ENCODE data around the gene CFAP57. TPM values are rescaled to one million over a fixed set of nuclear protein-coding genes. Genes with fewer than 3 reads are reported as not detected.

Gene CFAP57
- total RNA-seq, 1 donor from 2014 or later = not detected

DNA sequence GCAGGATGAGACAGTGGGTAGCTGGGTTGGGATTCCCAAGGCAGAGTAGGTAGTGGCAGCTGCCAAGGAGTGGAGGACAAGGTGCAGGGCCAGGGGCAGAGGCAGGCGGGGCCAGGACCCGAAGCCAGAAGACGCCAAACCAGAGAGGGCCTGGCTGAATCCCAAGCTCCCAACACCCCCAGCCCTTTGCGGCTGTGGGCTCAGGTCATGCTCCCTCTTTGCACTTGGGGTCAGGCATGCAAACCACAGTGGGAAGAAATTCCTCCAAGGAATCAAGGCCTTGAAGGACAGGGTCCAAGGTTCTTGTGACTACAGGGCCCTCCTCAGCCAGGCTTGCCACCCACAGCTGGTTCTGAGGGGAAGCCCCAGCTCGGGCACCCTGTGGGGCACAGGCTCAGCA, 107.0 kb downstream of the CFAP57 start:
- TF ChIP-seq, protein P1, sequence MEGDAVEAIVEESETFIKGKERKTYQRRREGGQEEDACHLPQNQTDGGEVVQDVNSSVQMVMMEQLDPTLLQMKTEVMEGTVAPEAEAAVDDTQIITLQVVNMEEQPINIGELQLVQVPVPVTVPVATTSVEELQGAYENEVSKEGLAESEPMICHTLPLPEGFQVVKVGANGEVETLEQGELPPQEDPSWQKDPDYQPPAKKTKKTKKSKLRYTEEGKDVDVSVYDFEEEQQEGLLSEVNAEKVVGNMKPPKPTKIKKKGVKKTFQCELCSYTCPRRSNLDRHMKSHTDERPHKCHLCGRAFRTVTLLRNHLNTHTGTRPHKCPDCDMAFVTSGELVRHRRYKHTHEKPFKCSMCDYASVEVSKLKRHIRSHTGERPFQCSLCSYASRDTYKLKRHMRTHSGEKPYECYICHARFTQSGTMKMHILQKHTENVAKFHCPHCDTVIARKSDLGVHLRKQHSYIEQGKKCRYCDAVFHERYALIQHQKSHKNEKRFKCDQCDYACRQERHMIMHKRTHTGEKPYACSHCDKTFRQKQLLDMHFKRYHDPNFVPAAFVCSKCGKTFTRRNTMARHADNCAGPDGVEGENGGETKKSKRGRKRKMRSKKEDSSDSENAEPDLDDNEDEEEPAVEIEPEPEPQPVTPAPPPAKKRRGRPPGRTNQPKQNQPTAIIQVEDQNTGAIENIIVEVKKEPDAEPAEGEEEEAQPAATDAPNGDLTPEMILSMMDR (IDR thresholded peaks at IDR 0.05; ENCODE audit: borderline replicate concordance) = no peak
- H3K4me1 ChIP-seq = peaks cover 4% of the 10 kb centered on the region
- no peak overlapping the region for H3K27ac ChIP-seq (replicated peaks)
- intact Hi-C loops (cut with micrococcal nuclease) = no loop called here
- H3K9me3 ChIP-seq (replicated peaks) = no peaks in the 10 kb centered on the region
- no peak for DNase-seq
- no peak overlapping the region for H3K4me3 ChIP-seq
- no peaks in the 10 kb centered on the region for H3K36me3 ChIP-seq
- no peaks in the 10 kb centered on the region for H3K27me3 ChIP-seq (ENCODE audit: low read depth)

DNA sequence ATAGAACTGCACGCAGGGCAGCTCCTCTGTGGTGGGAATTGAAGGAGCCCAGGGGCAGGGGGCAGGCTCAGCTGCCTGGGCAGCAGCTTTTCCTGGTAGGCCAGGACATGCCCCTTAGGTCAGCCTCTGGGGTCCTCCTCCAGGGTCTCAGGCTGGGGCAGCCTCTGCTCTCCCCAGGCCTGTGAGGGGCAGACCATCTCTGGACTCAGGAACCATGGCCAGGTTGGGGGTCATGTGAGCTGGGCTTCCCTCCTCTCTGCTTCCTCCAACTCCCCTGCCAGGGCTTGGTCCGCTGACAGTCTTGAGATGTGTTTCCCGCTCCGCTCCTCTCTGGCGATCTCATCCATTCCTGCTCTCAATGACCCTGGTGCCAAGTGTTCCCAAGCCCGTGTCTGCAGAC, 107.5 kb downstream of the CFAP57 start:
- no peaks in the 10 kb centered on the region for H3K9me3 ChIP-seq (replicated peaks)
- H3K4me1 ChIP-seq = no peaks in the 10 kb centered on the region
- intact Hi-C loops (cut with micrococcal nuclease) = no loop called here
- no peak overlapping the region for H3K4me3 ChIP-seq
- H3K27ac ChIP-seq (replicated peaks) = no peak overlapping the region
- no peak for DNase-seq
- H3K27me3 ChIP-seq (ENCODE audit: low read depth) = no peaks in the 10 kb centered on the region
- TF ChIP-seq, protein P1 (IDR thresholded peaks at IDR 0.05; ENCODE audit: borderline replicate concordance) = no peak
- H3K36me3 ChIP-seq = no peaks in the 10 kb centered on the region

DNA sequence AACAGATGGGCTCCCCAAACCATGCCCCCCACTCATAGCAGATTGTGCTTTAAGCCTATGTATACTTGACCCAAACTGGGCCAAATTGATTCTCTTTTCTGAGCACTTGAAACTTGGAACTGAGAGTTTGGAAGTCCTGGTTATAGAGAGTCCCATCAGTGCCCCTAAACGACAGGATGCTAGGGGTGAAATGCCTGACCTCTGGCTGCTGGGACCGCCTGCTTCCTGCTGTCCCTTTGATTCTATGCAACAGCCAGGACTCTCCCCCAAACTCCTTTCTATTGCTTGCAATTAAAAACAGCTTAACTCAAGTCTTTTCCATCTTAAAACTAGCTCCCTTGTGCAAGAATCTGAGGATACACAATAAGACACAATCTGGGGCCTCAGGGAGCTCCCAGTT, 108.6 kb downstream of the CFAP57 start:
- H3K27me3 ChIP-seq (ENCODE audit: low read depth) = no peaks in the 10 kb centered on the region
- H3K4me3 ChIP-seq = no peak overlapping the region
- intact Hi-C loops (cut with micrococcal nuclease) = no loop called here
- no peaks in the 10 kb centered on the region for H3K9me3 ChIP-seq (replicated peaks)
- TF ChIP-seq, protein P1 (IDR thresholded peaks at IDR 0.05; ENCODE audit: borderline replicate concordance) = no peak
- no peak for DNase-seq
- no peak overlapping the region for H3K27ac ChIP-seq (replicated peaks)
- no peaks in the 10 kb centered on the region for H3K36me3 ChIP-seq
- no peaks in the 10 kb centered on the region for H3K4me1 ChIP-seq

DNA sequence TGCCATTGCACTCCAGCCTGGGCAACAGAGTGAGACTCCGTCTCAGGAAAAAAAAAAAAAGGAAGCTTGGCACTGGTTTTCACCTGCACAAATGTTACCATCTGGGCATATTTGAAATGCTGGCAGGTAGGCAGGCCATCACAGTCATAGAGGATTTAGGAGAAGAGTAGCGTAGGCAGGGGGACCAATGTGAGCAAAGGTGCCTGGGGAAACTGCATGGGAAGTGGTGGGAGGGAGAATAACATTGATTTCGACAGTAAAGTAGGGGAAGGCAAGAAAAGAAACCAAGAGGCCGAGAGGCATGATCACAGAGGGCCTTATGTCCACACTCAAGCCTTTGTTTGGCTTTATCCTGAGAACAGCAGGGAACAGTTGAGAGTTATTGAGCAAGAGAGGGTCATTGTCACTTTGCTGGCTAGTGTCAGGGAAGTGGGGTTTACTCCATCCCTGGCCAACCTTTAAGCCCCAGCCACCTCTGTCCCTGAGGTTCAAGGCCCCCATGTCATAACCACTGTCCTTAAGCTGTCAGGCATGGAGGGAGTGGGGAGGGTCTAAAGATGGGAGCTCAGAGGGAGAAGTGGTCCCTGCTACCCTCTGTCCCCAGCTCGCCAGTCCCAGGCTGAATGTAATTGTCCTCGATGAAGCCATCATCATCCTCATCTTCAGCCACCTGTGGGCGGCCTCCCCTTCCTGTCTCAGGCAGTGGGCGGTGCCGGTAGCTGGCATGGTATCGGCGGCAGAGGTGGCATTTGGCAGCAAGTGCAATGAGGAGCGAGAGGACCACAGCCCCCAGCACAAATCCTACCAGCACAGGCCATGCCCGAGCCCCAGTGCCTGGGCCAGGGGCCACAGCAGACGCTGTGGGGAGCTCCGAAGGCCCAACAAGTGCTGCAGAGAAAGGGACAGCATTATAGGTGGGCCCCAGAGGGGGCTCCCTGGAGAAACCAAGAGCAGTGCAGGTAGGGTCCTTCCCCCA, 110.4 kb downstream of the CFAP57 start:
- TF ChIP-seq, protein P1 (IDR thresholded peaks at IDR 0.05; ENCODE audit: borderline replicate concordance) = no peak
- DNase-seq = no peak
- no peaks in the 10 kb centered on the region for H3K36me3 ChIP-seq
- no peaks in the 10 kb centered on the region for H3K9me3 ChIP-seq (replicated peaks)
- H3K4me3 ChIP-seq = no peak overlapping the region
- H3K27me3 ChIP-seq (ENCODE audit: low read depth) = no peaks in the 10 kb centered on the region
- no peaks in the 10 kb centered on the region for H3K4me1 ChIP-seq
- no peak overlapping the region for H3K27ac ChIP-seq (replicated peaks)
- intact Hi-C loops (cut with micrococcal nuclease) = no loop called here

DNA sequence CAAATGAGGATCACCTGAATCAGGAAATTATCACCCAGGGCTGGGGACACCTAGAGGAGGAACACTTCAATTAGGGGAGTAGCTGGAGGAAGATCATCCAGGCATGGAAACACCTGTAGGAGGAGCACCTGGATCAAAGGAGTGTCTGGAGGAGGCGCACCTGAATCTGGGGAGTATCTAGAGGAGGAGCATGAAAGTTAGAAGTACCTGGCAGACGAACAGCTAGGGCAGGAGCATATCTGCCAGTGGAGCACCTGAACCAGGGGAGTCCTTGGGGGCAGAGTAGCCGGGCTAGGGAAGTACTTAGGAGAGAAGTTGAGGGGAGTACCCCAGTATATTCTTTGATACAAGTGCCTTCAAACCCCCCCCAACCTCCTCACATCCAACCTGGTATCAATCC, 111.9 kb downstream of the CFAP57 start:
- intact Hi-C loops (cut with micrococcal nuclease) = no loop called here
- Histone ChIP-seq H3K27me3 (ENCODE audit: low read depth) (no peaks in the 10 kb centered on the region), H3K9me3 (replicated peaks) (no peaks in the 10 kb centered on the region), H3K4me1 (no peaks in the 10 kb centered on the region), H3K27ac (replicated peaks) (no peak overlapping the region), H3K4me3 (no peak overlapping the region), H3K36me3 (no peaks in the 10 kb centered on the region)
- no peak for DNase-seq
- TF ChIP-seq, protein P1 (IDR thresholded peaks at IDR 0.05; ENCODE audit: borderline replicate concordance) = no peak
